H4 (cell line): ENCODE results near the gene RPLP1. TPM values are rescaled to one million over a fixed set of nuclear protein-coding genes. Genes with fewer than 3 reads are reported as not detected.

Experiments used
- DNase-seq: peaks from one replicate; pipeline ENCODE4 v3.0.0-alpha.2; 2015; ENCODE audit warnings: low spot score
- total RNA-seq: library from RNA; depleted of rRNA; stranded (reverse); fragments of >200 nt; shearing (Covaris generic); gene quantifications from 2 replicates; pipeline ENCODE4 v1.2.3, GENCODE V29; 2014; rRNA removed

RPLP1 gene
- total RNA-seq, 1 experiment from 2014 or later: 187 TPM

DNA sequence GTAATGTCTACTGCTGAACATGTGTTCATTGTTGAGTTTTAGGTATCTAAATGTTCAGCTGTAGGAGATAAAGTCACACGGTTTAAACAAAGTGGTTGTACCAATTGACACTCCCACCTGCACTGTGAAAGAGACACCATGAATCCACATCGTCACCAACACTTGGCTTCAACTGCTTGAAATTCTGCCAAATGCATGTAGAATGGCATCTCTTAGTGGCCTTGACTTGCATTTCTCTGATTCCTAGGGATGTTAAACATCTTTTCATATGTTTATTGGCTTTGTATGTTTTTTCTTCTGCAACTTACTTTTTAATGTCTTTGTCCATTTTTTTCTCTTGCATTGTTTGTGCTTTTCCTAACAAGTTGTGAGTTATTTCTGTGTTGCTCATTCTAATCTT is 43.4 kb downstream of the RPLP1 start:
- DNase-seq: no peak

DNA sequence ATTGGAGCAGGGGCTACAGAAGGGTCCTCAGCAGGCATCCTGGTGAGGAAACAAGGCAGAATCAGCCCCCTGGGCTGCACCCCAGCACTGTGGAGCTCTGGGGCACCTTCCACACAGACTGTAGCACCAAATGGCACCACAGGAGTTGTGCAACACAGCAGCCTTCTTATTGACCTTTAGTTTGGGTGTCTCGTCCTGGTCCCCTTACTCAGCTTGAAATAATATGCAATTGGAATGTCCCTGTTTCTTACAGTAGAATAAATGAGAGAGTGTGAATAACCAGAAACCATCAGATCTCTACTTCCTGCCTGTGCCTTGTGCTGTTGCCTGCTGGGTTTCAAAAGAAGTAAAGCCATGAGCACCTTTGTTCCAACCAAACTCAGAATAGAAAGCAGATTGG is 44.5 kb downstream of the RPLP1 start:
- DNase-seq: no peak

DNA sequence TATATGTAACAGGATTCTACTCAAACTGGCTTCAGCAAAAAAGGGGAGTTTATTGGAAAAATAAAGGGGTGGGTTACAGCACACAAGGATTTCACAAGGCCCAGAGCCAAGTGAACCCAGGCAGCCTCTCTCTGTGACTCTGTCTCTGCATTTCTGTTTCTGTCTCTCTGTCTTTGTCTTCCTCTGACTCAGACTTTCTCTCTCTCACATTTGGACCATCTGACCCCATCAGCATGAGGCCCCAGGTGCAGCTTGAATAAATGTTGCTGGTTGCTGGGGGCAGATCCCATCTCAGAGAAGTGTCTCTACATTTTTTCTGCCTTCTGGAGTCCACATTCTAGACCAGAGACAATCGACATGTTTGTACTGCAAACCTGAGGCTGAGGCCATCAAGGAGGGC is 45.0 kb downstream of the RPLP1 start:
- no peak for DNase-seq

DNA sequence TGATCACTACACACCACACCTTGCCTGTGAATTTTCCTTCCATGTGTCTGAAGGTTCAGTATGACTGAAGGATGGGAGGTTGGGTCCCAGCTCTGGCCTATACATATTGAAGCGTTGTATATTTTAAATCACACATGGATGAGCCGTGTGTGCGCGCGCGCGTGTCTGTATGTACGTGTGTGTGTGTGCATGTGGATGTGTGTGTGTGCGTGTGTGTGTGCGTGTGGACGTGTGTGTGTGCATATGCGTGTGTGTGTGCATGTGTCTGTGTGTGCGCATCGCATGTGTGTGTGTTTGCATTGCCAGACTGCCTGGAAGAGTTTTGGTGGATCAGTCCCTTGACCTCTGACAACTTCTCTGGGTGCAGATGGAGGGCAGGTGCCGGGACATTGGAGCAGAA is 45.7 kb downstream of the RPLP1 start:
- DNase-seq: no peak

DNA sequence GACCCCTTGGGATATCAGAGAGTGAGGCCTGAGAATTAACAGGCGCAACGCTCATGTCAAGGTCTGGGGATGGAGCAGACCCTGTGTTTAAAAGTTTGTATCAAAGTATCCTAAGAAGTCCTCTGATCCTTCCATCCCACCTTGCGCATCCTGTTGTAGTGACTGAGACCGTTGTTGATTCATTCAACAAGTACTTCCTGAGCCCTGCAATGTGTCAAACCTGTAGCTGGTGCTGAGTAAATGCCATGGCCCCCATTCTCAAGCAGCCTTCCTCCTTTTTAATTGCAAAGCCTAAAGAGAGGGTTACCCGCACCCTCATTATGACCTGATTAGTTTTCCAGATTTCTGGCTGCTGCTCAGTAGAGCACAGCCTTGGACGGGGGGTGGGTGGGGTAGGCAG is 46.4 kb downstream of the RPLP1 start:
- no peak for DNase-seq

DNA sequence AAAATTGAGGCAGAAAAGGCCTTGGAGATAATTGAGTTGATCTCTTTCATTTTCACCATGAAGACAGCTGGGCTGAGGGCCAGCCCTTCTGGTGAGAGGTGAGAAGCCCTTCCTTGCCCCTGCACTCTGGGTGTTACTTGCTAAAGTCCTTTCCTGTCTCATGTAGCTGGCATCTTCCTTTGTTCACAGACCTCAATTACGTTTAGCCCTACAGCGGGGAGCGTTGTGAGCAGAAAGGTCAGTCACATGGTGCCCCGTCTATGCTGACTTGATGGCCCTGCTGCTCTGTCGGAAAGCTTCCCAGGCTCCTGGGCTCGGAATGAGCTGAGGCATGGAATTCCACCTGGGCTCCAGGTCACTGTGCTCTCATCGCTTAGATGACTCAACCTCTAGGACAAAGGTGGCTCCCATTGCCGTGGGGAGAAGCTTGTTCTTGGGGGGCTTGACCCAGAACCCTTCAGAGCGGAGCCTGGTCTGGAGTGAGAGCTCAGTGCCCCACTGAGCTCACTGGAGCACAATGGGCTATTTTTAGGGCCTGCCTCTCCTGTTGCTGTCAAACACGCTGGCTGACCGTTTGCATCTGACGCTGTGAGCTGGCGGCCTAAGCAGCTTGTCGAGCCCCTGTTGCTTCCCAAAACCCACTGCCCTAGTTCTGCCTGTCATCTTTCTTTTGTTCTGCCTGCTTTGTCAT is 47.0 kb downstream of the RPLP1 start:
- DNase-seq: no peak

DNA sequence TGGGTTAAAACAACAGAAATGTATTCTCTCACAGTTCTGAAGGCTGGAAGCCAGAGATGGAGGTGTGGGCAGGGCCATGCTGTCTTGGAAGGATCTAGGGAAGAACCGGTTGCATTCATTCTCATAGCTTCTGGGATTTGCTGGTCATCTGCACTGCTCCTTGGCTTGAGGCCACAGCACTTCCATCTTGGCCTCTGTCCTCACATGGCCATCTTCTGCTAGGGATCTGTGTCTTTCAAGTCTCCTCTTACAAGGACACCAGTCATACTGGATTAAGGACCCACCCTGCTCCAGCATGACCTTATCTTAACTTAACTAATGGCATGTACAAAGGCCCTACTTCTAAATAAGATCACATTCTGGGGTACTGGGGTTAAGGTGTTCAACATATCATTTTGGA is 47.7 kb downstream of the RPLP1 start:
- DNase-seq: no peak

DNA sequence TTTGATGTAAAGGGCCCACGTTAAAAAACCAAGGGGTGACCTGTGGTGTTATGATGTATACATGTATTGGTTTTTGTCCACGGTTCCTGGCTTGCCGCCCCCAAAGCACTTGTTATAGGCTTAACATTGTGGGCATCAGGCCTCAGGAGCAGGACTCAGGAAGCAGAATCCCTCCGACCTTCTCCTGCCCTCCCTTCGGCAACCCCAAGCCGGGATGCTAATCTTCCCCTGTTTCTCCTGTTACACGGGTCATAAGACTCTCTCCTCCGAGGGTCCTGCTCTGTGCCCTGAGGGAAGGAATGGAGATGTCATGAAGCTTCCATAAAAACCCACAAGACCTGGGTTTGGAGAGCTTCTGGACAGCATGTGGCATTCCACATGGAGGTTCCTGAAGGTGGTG is 48.8 kb downstream of the RPLP1 start:
- no peak for DNase-seq

DNA sequence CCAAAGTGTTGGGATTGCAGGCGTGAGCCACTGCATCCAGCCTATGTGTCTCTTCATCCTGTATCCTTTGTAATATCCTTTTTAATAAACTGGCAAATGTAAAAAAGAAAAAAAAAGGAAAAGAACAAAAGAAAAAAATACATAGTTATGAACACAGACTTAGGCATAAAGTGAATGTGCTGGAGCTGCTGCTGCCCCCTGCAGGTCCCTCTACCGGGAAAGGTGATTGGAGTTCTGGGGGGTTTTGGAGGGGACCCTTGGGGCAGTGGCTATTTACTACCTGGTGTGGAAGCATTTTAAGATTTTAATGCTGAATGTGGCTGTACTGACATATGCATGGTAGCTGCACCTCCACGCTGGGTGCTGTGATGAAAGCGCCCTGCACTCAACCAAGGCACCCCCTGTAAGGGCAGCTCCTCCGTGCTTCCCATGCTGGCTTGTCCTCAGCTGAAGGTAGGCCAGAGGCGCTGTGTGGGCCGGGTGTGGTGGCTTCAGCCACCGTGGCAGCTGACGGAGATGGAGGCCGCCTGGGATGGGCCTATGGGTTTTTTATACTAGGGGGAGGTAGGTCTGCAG is 49.9 kb downstream of the RPLP1 start:
- no peak for DNase-seq

DNA sequence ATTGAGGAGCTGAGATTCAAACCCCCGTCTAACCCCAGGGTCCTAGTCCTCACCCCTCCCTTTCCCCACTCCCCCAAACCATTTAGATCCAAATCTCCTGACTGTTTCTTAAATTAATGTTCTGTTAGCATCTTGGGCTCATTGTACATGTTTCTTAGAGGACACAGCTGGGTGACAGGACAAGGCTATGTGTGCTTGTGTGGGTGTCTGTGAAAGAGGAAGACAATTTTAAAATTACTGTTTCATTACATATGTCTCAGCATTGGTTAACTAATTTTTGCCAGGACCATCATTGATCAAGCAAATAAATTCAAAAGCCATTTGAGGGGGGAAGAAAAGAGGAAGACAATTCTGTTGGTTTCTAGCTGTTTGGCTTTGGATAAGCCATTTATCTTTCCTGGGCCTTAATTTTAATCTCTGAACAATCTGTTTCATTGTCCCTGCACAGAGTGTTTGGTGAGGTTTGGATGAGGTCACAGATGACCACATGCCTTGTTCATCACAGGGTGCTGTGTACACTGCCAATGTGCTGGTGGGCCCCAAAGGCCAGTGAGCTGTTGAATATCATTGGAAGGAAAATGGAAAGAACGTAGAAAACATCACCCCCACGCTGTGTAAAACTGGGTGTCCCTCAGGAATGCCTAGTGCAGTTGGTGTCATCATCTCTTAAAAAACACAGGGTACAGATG is 51.9 kb downstream of the RPLP1 start:
- DNase-seq: no peak

Other genes starting within 250 kb of the RPLP1 start
- gene PAQR5, start 153.9 kb upstream of the RPLP1 start, total RNA-seq: 2.3 and 5.7 TPM in 2 replicates
- gene KIF23, start 38.5 kb upstream of the RPLP1 start, total RNA-seq: 45.0 and 67.5 TPM in 2 replicates